K562 (cell line): ENCODE data around the gene ADAMTS2. TPM values are rescaled to one million over a fixed set of nuclear protein-coding genes. Genes with fewer than 3 reads are reported as not detected.

Source experiments
- ATAC-seq: fragments of 200-7000 bp; cut with Tn5 transposase; 3 replicates; pipeline ENCODE4 v1.9.1; 2020; ENCODE audit warnings: moderate library complexity
- BruUV-seq: library from RNA; stranded (reverse); fragments of 400-500 nt; replicated peaks from 2 replicates; lab custom pipeline; 2021; lab: Mats Ljungman, UMichigan
- CTCF ChIA-PET: fragments of 300-600 bp; formaldehyde crosslinking; extraction: SDS; loops from one replicate; lab custom pipeline; 2021; ENCODE audit warnings: low intra/inter-chr PET ratio; lab: Yijun Ruan, JAX
- POLR2A ChIA-PET: fragments of 300-600, 350-650 bp; sonication (Branson Sonifier 250); formaldehyde crosslinking; extraction: SDS; loops from one replicate; lab custom pipeline; 2021; ENCODE audit warnings: antibody characterized with exemption, inconsistent platforms; lab: Yijun Ruan, JAX
- DNase-seq, 4 experiments: peaks; one replicate each; pipeline versions ENCODE4 v3.0.0 to v3.0.0-alpha.2; 2011 to 2018; ENCODE audit warnings: low spot score in 3 of 4, mixed read lengths in 3 of 4; ENCODE audit errors: extremely low read depth in 1 of 4
- FAIRE-seq: peaks from 2 replicates; lab custom pipeline; 2011; peaks lifted over from hg19 to GRCh38; lab: Jason Lieb, UNC
- H2AFZ ChIP-seq: 2 replicates; pipeline ENCODE4 v1.6.0; 2011; ENCODE audit warnings: low read depth, low read length, control low read depth, inconsistent platforms
- H3K27ac ChIP-seq: fragments of 200-600 bp; 3 replicates; pipeline ENCODE4 v1.8.0; 2011; ENCODE audit warnings: low read depth, mild to moderate bottlenecking, control low read depth, inconsistent platforms, low read length, moderate library complexity, mixed read lengths; ENCODE audit errors: extremely low read depth
- H3K27me3 ChIP-seq, 2 experiments: fragments of 300-600 bp in 1 of 2; 2 replicates in 1 of 2; 3 replicates in 1 of 2; pipeline versions ENCODE4 v1.6.0 to v1.8.0; 2011; ENCODE audit warnings: inconsistent platforms in 2 of 2, low read length in 2 of 2, mild to moderate bottlenecking in 1 of 2, mixed read lengths in 1 of 2, moderate library complexity in 1 of 2; ENCODE audit not compliant: control insufficient read depth in 2 of 2, insufficient read depth in 2 of 2
- H3K36me3 ChIP-seq: fragments of 300-600 bp; 3 replicates; pipeline ENCODE4 v1.8.0; 2011; ENCODE audit warnings: mild to moderate bottlenecking, low read length, inconsistent platforms; ENCODE audit not compliant: control insufficient read depth, insufficient read depth
- H3K4me1 ChIP-seq, 2 experiments: fragments of 200-600 bp in 1 of 2; replicated peaks in 1 of 2; 2 replicates in 1 of 2; 3 replicates in 1 of 2; pipeline versions ENCODE4 v1.5.1 to v1.8.0; 2011; ENCODE audit warnings: inconsistent platforms in 2 of 2, low read length in 2 of 2, mild to moderate bottlenecking in 1 of 2, mixed read lengths in 1 of 2, moderate library complexity in 1 of 2; ENCODE audit not compliant: control insufficient read depth in 2 of 2, insufficient read depth in 2 of 2
- H3K4me2 ChIP-seq: 2 replicates; pipeline ENCODE4 v1.6.1; 2011; ENCODE audit warnings: low read length, control low read depth, inconsistent platforms, mixed read lengths; ENCODE audit not compliant: insufficient read depth
- H3K4me3 ChIP-seq: fragments of 200-600 bp; sonication (generic), shearing (Covaris generic); 2 replicates; pipeline ENCODE4 v1.5.1; 2016; ENCODE audit warnings: control low read depth, inconsistent platforms
- H3K79me2 ChIP-seq: fragments of 200-600 bp; 3 replicates; pipeline ENCODE4 v1.8.0; 2011; ENCODE audit warnings: low read length, inconsistent platforms; ENCODE audit not compliant: control insufficient read depth, insufficient read depth
- H3K9ac ChIP-seq, 2 experiments: 2 replicates each; pipeline versions ENCODE4 v1.6.0 to v1.6.1; 2011; ENCODE audit warnings: low read depth in 2 of 2, low read length in 2 of 2, control low read depth in 1 of 2, inconsistent platforms in 1 of 2, mild to moderate bottlenecking in 1 of 2, mixed read lengths in 1 of 2; ENCODE audit not compliant: insufficient read depth in 1 of 2
- H3K9me1 ChIP-seq: one replicate; pipeline ENCODE4 v1.6.0; 2011; ENCODE audit warnings: inconsistent platforms, mild to moderate bottlenecking, low read length, moderate library complexity; ENCODE audit not compliant: control insufficient read depth, insufficient read depth
- H3K9me3 ChIP-seq: replicated peaks from 2 replicates; pipeline ENCODE4 v1.5.1; 2011; ENCODE audit warnings: low read depth, low read length, inconsistent platforms; ENCODE audit not compliant: control insufficient read depth, insufficient read depth
- H4K20me1 ChIP-seq: replicated peaks from 2 replicates; pipeline ENCODE4 v1.6.1; 2011; ENCODE audit warnings: low read length, inconsistent platforms, mixed read lengths; ENCODE audit not compliant: control insufficient read depth, insufficient read depth
- CBFA2T3 ChIP-seq: fragments of 450-650 bp; IDR thresholded peaks from 2 replicates; pipeline ENCODE4 v1.6.1; 2017
- CTBP1 ChIP-seq: fragments of 450-650 bp; IDR thresholded peaks from 2 replicates; pipeline ENCODE4 v1.6.1; 2016; ENCODE audit warnings: borderline replicate concordance
- FOS ChIP-seq: IDR thresholded peaks from 3 replicates; pipeline ENCODE4 v1.6.1; 2011; ENCODE audit not compliant: insufficient read length; ENCODE audit errors: extremely low read depth
- PHB ChIP-seq: fragments of 250-450 bp; sonication (Bioruptor Pico); IDR thresholded peaks from 2 replicates; pipeline ENCODE4 v1.5.0; 2021
- POLR2AphosphoS5 ChIP-seq: IDR thresholded peaks from 2 replicates; pipeline ENCODE4 v1.6.1; 2011; ENCODE audit warnings: mild to moderate bottlenecking, low read depth, low read length, moderate library complexity; ENCODE audit not compliant: control insufficient read depth, insufficient read depth
- POLR2G ChIP-seq: fragments of 200-400 bp; formaldehyde crosslinking; IDR thresholded peaks from 2 replicates; pipeline ENCODE4 v1.6.1; 2017; ENCODE audit warnings: low read depth, mild to moderate bottlenecking, antibody characterized with exemption, low read length, moderate library complexity
- SMARCC2 ChIP-seq: fragments of 450-650 bp; IDR thresholded peaks from 2 replicates; pipeline ENCODE4 v1.6.1; 2017; ENCODE audit warnings: antibody characterized with exemption, moderate library complexity, mild to moderate bottlenecking, low read depth
- SRF ChIP-seq, 2 experiments: fragments of 250-450, 450-650 bp in 1 of 2; sonication (Bioruptor Pico) in 1 of 2; sonication (generic) in 1 of 2; formaldehyde crosslinking; IDR thresholded peaks; 2 replicates each; pipeline versions ENCODE4 v1.5.0 to v1.5.1; 2020 to 2022; ENCODE audit warnings: mild to moderate bottlenecking in 1 of 2, missing genetic modification reagents in 1 of 2
- ZNF121 ChIP-seq: sonication (generic); formaldehyde crosslinking; conservative IDR thresholded peaks from 2 replicates; pipeline ENCODE4 v1.8.0; 2022; ENCODE audit warnings: missing genetic modification reagents
- ZNF23 ChIP-seq: fragments of 250-450 bp; sonication (Bioruptor Pico); IDR thresholded peaks from 2 replicates; pipeline ENCODE4 v1.4.0; 2020; ENCODE audit warnings: mild to moderate bottlenecking
- WGBS: fragments of 100-300 bp; shearing (Covaris generic); methylation state at CpG from one replicate; pipeline ENCODE4 v1.1.6; 2016; ENCODE audit warnings: low coverage, mixed read lengths; ENCODE audit not compliant: insufficient coverage; ENCODE audit errors: missing lambda C conversion rate; 5-methylcytosine and 5-hydroxymethylcytosine counted together
- in situ Hi-C: fragments of 300-500 bp; cut with MboI; formaldehyde crosslinking; loops from 4 replicates; pipeline ENCODE4 v1.15.0; 2018; ENCODE audit warnings: inconsistent platforms, mixed read lengths
- intact Hi-C: fragments of 100-400 bp; cut with micrococcal nuclease; formaldehyde crosslinking; loops from 2 replicates; pipeline ENCODE4 v1.14.2; 2022
- polyA plus RNA-seq, 8 experiments: library from polyadenylated mRNA; depleted of rRNA in 4 of 8; stranded (reverse) in 5 of 8; unstranded in 3 of 8; fragments of >200 nt; fragmentation: Nextera tagmentation in 2 of 8; fragmentation: Illumina TruSeq in 1 of 8; extraction: Ambion mirVana in 2 of 8; extraction: Trizol in 1 of 8; gene quantifications; 2 replicates each; pipeline versions ENCODE4 v1.2.1 to v1.2.3, GENCODE V29; 2011 to 2014; ENCODE audit warnings: inconsistent platforms in 1 of 8, missing spikeins in 1 of 8
- total RNA-seq, 7 experiments: library from RNA; depleted of rRNA in 6 of 7; stranded (reverse); fragments of >200 nt in 6 of 7; fragmentation: Illumina TruSeq in 2 of 7; extraction: Trizol in 2 of 7; gene quantifications; 2 replicates each; pipeline versions ENCODE4 v1.2.1 to v1.2.3, GENCODE V29; 2011 to 2021; ENCODE audit warnings: low replicate concordance in 1 of 7
- TF ChIP-seq, protein P1 (sequence below): IDR thresholded peaks from 3 replicates; pipeline ENCODE4 v1.6.1; 2011; ENCODE audit warnings: borderline replicate concordance, mild to moderate bottlenecking; ENCODE audit not compliant: insufficient read length, insufficient read depth
- TF ChIP-seq, protein P2 (sequence below): fragments of 250-450 bp; sonication (Bioruptor Pico); IDR thresholded peaks from 2 replicates; pipeline ENCODE4 v1.9.0; 2021; ENCODE audit warnings: mild to moderate bottlenecking

The ADAMTS2 gene
- total and polyA plus RNA-seq, 9 of the 15 experiments (the other 6 are each of a cell fraction or from before 2014, with no cell fraction given) = not detected

DNA sequence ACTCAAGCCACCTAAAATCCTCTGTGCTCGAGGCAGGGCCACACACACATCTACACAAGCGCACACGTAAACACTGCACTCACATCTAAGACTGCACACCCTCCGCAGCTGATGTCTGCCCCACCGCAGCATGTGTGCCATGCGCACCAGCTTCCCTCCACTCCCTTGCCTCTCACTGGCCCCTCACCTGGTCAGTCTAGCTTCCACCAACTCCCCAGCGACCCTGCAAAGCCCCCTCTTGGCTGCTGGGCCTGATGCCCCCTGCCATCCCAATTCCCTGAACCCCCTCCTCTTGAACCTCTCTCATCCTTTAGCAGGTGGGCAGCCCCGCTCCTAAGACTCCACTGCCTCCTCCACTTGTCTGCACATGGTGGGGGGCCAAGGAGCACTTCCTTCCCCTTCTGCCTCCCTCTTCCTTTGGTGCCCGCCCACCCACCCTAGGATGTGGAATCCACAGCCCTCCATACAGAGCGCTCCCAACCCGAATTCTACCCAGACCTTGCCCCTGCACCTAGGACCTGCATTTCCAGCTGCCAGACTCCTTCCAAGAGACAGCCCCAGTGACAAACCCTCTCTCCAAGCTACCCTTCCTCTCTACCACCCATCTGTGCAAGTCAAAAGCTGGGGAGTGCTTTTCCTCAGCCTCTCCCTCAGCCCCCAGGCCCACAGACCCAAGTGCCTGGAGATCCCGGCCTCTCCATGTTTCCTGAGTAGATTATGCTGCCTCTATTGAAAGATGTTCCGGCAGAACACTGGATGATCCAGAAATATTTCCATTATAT lies 23.9 kb downstream of the ADAMTS2 start (continued):
- TF ChIP-seq, protein P1, sequence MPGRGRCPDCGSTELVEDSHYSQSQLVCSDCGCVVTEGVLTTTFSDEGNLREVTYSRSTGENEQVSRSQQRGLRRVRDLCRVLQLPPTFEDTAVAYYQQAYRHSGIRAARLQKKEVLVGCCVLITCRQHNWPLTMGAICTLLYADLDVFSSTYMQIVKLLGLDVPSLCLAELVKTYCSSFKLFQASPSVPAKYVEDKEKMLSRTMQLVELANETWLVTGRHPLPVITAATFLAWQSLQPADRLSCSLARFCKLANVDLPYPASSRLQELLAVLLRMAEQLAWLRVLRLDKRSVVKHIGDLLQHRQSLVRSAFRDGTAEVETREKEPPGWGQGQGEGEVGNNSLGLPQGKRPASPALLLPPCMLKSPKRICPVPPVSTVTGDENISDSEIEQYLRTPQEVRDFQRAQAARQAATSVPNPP = no peak
- TF ChIP-seq CTBP1 (no peak), POLR2G (no peak), FOS (no peak)

DNA sequence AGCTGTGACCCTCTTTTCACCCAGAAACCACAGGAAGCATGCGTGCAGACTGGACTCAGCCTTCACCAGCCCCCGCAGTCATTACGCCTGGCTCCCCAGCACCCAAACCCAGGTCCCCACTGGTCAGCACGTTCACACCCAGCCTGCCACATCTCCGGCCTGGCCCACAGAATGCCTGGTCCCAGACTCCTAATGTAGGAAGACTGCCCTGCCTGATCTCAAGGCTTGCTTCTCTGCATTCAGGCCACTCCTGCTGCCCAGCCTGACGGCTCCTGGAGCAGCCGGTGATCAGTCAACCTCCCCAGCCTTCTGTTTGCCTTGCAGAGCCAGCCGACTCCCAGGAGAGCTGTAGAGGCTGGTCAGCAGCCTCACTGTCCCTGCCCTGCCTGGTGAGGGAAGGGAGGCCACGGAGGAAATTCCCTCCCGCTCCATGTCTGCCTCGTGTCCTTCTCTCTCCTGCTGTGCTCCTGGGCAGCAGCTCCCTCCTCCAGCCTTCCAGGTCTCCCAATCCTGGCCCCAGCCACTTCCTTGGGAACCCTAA lies 25.4 kb downstream of the ADAMTS2 start:
- WGBS = 0% methylated on average over 9 of the region's 11 CpGs
- intact Hi-C loops (no loop called here), in situ Hi-C loops (no loop called here)
- Histone ChIP-seq H3K4me1 (no peaks in the 10 kb centered on the region), H4K20me1 (no peaks in the 10 kb centered on the region), H2AFZ (no peak overlapping the region), H3K9ac (no peak overlapping the region; a peak in 1 of 4 replicates), H3K9me1 (no peaks in the 10 kb centered on the region), H3K4me2 (no peak overlapping the region), H3K36me3 (no peaks in the 10 kb centered on the region), H3K27me3 (peaks cover 7 to 48% of the 10 kb centered on the region in 2 experiments; a peak in 4 of 5 replicates), H3K4me3 (no peak overlapping the region), H3K9me3 (no peaks in the 10 kb centered on the region), H3K79me2 (no peaks in the 10 kb centered on the region), H3K27ac (no peak overlapping the region)
- BruUV-seq = no TSS peak
- FAIRE-seq (no peak), ATAC-seq (no peak), DNase-seq (no peak)
- ChIA-PET POLR2A (no interaction called here), CTCF (no interaction called here)
- TF ChIP-seq PHB (CRISPR knock-in tag) (no peak), CBFA2T3 (no peak), SMARCC2 (no peak), ZNF23 (CRISPR knock-in tag) (no peak), SRF (CRISPR knock-in tag; IDR thresholded peaks at IDR 0.05) (no peak), POLR2AphosphoS5 (no peak), ZNF121 (no peak)
- TF ChIP-seq, protein P2, sequence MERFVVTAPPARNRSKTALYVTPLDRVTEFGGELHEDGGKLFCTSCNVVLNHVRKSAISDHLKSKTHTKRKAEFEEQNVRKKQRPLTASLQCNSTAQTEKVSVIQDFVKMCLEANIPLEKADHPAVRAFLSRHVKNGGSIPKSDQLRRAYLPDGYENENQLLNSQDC (CRISPR knock-in tag) = no peak
